Cardiac fibroblast (primary cell): Measurements from ENCODE around the gene ZBTB7C.

Experiments used
- DNase-seq, 2 donors: peaks; one replicate each; pipeline versions ENCODE4 v3.0.0 to v3.0.0-alpha.2; 2010; ENCODE audit warnings: low read depth in 2 of 2
- H3K4me3 ChIP-seq, 2 donors: replicated peaks in 1 of 2; 1 replicate in 1 of 2; 2 replicates in 1 of 2; pipeline ENCODE4 v1.5.1; 2011; ENCODE audit warnings: low read depth in 2 of 2, low read length in 2 of 2, mild to moderate bottlenecking in 2 of 2, moderate library complexity in 1 of 2
- CTCF ChIP-seq: IDR thresholded peaks from one replicate; pipeline ENCODE4 v1.5.1; 2011; ENCODE audit warnings: low read depth, mild to moderate bottlenecking, low read length, inconsistent platforms

The ZBTB7C gene

DNA sequence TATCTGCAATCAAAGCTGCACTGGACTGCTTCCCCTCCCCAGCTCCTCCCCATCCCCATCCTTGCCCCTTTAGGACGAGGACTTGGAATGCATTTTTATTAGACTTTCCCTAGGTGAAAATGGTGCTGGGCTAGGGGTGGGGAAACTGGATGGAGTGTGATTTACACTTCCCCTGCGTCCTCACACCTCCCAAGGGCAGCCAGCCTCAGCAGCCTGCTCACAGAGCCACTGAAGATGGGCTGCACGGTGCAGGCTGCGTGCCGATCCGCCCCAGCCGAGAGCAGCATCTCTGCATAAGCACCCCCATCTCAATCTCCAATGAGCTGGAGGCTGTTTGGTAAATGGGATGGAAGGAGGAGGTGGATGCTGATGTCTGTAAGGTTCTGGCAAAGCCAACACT lies 87.6 kb downstream of the ZBTB7C start:
- H3K4me3 ChIP-seq: no peak overlapping the region
- no peak for DNase-seq
- no peak for TF ChIP-seq CTCF

DNA sequence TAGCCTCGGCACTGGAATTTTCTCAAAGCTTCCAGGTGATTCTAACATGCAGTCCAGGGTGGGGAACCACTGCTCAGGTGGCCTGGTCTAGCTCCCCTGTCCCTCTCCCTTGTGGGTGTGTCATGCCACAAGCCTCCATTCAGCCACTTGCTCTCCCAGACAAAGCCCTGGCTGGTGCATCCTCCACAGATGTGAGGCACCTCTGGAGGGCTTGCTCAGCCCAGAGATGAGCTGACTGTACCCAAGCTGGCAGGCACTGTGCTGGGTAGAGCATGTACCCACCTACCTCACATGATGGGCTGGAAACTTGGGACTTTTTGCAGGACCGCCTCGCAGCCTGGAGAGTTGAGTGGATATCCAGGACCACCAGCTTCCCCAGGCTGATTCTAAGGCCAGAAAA lies 88.1 kb downstream of the ZBTB7C start:
- H3K4me3 ChIP-seq: no peak overlapping the region
- no peak for DNase-seq
- no peak for TF ChIP-seq CTCF

GRCh38 chr18:48320639-48320945 lies 88.6 kb downstream of the ZBTB7C start:
- DNase-seq: no peak
- TF ChIP-seq CTCF: no peak
- no peak overlapping the region for H3K4me3 ChIP-seq

DNA sequence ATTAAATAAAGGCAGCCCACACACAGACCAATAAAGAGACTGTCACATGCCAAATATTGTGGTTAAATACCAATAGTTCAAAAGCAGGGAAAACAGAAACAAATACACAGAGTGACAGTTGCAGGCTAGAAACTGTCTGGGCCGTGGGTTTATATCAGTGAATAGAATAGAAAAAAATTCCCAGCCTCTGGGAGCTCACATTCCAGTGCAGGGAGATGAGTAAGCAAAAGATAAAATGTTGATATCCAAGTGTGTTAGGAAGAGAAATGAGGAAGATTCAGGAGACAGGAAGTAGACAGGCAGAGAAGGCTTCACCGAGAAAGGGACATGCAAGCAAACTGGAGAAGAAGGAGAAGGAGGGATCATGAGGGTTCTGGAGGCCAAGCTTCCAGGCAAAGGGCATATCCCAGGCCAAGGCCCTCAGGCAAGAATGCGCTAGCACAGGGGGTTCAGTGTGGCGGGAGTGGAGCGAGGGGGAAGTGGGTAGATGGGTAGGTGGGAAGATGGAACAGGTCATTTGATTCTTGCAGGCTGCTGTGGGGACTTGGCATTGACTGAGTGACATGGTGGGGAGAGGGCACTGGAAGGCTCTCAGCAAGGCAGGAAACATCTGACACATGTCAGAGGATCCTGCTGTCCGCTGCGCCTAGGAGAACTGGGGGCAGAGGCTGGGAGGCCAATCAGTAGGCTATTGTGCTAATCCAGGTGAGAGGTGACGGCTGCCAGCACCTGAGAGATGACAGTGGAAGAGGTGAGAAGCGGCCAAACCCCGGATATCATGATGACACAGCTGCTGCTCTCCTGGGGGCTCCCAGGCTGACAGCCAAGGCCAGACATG lies 89.2 kb downstream of the ZBTB7C start:
- DNase-seq: peak; percentile 15 to 46
- H3K4me3 ChIP-seq: no peak overlapping the region
- TF ChIP-seq CTCF: no peak

DNA sequence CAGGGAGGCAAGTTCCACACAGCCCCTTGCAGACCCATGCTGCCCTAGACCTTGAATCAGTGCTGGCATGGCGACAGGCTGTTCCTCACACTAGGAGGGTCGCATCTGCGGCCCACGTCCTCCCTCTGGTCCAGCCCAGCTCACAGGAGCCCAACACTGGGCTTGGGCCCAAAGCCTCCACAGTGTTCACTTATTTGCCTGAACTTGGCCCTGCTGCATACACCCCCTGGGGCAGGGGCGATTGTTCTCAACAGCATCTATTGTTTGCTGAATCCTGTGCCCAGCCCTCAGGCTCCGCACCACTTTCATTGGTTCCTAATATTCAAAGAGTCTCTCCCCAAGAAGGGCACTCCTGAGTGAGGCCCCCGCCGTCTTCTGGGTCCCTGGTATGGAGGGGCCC lies 90.7 kb downstream of the ZBTB7C start:
- H3K4me3 ChIP-seq: no peak overlapping the region
- TF ChIP-seq CTCF: no peak
- no peak for DNase-seq

DNA sequence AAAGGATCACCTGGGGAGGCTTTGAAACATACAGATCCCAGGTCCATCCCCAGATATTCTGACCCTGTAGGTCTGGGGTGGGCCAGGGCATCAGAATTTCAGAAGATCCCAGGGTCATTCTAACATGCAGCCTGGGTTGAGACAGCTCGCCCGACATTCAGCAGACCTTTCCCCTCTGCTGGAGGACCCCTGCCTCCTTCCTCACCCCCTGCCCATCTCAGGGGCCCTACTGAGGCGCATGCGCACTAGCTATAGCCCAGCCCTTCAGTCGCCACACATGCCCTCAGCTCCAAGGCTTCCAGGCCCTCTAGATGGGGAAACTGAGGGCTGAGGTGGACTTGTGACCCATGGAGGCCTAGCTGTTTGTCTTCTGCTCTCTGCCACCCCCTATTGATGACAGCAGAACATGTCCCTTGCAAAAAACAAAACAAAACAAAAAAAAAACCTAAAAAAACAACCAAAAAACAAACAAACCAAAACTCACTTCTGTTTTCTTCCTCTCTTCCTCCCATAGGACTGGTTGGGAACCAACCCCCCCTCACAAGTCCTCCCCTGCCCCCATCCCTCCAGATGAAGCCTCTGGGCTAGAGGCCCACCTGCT lies 91.3 kb downstream of the ZBTB7C start:
- peak; percentile 30 for TF ChIP-seq CTCF
- DNase-seq: peak in 1 of 2 donors; percentile 8
- H3K4me3 ChIP-seq: no peak overlapping the region
